PC-3 (cell line): ENCODE measurements around the gene PLEKHN1. TPM values are rescaled to one million over a fixed set of nuclear protein-coding genes. Genes with fewer than 3 reads are reported as not detected.
A peak's percentile ranks its signal among the peaks of the same experiment; 100 is the strongest.

ENCODE experiments used
- ATAC-seq: fragments of 200-7000 bp; cut with Tn5 transposase; 2 replicates; pipeline ENCODE4 v1.9.1; 2020; ENCODE audit warnings: mild to moderate bottlenecking, moderate library complexity
- BruUV-seq: library from RNA; stranded (reverse); fragments of 400-500 nt; replicated peaks from 2 replicates; lab custom pipeline; 2021; lab: Mats Ljungman, UMichigan
- CTCF ChIA-PET: fragments of 300-600 bp; sonication (Branson Sonifier 250); formaldehyde crosslinking; loops from one replicate; lab custom pipeline; 2022; ENCODE audit warnings: antibody characterized with exemption; lab: Charles Lee
- POLR2A ChIA-PET: fragments of 300-600 bp; sonication (Branson Sonifier 250); formaldehyde crosslinking; loops from one replicate; lab custom pipeline; 2022; ENCODE audit warnings: antibody characterized with exemption; ENCODE audit not compliant: unreplicated experiment; lab: Charles Lee
- DNase-seq: peaks from one replicate; pipeline ENCODE4 v3.0.0-alpha.2; 2015
- H2AFZ ChIP-seq: fragments of 300-600 bp; sonication (generic); 2 replicates; pipeline ENCODE4 v1.6.0; 2016; ENCODE audit warnings: antibody characterized with exemption, low read length
- H3F3A ChIP-seq: fragments of 300-600 bp; sonication (generic); one replicate; pipeline ENCODE4 v1.6.0; 2017; ENCODE audit warnings: antibody characterized with exemption, low read length, control low read depth, mild to moderate bottlenecking; ENCODE audit not compliant: unreplicated experiment
- H3K27ac ChIP-seq: fragments of 300-600 bp; sonication (generic); 2 replicates; pipeline ENCODE4 v1.5.1; 2016; ENCODE audit warnings: mild to moderate bottlenecking, low read length
- H3K27me3 ChIP-seq: fragments of 300-600 bp; sonication (generic); 2 replicates; pipeline ENCODE4 v1.6.1; 2016; ENCODE audit warnings: low read length, mixed read lengths
- H3K36me3 ChIP-seq: fragments of 300-600 bp; sonication (generic); 2 replicates; pipeline ENCODE4 v1.6.1; 2016; ENCODE audit warnings: low read depth, mixed run types, low read length, mixed read lengths
- H3K4me1 ChIP-seq: fragments of 300-600 bp; sonication (generic); 2 replicates; pipeline ENCODE4 v1.5.1; 2016; ENCODE audit warnings: low read length; ENCODE audit not compliant: insufficient read depth
- H3K4me2 ChIP-seq: fragments of 300-600 bp; sonication (generic); 2 replicates; pipeline ENCODE4 v1.6.0; 2016; ENCODE audit warnings: low read length
- H3K4me3 ChIP-seq: fragments of 300-600 bp; sonication (generic); 2 replicates; pipeline ENCODE4 v1.5.1; 2016; ENCODE audit warnings: mild to moderate bottlenecking, low read length, mixed read lengths
- H3K79me2 ChIP-seq: fragments of 300-600 bp; sonication (generic); 2 replicates; pipeline ENCODE4 v1.6.1; 2017; ENCODE audit warnings: low read length, mixed read lengths
- H3K9ac ChIP-seq: fragments of 300-600 bp; sonication (generic); 2 replicates; pipeline ENCODE4 v1.6.0; 2016; ENCODE audit warnings: mild to moderate bottlenecking, low read length
- H3K9me2 ChIP-seq: fragments of 300-600 bp; sonication (generic); replicated peaks from 2 replicates; pipeline ENCODE4 v1.6.1; 2016; ENCODE audit warnings: mixed run types, low read length, mixed read lengths
- H3K9me3 ChIP-seq: fragments of 300-600 bp; sonication (generic); 2 replicates; pipeline ENCODE4 v1.6.1; 2016; ENCODE audit warnings: low read length, mixed read lengths
- H4K20me1 ChIP-seq: fragments of 300-600 bp; sonication (generic); 2 replicates; pipeline ENCODE4 v1.6.1; 2016; ENCODE audit warnings: low read length, mixed read lengths
- CTCF ChIP-seq: fragments of 300-600 bp; sonication (generic); conservative IDR thresholded peaks from 2 replicates; pipeline ENCODE4 v1.5.1; 2017; ENCODE audit warnings: antibody characterized with exemption, low read depth, mild to moderate bottlenecking, low read length
- EZH2 ChIP-seq: fragments of 300-600 bp; sonication (generic); IDR thresholded peaks from one replicate; pipeline ENCODE4 v1.6.1; 2017; ENCODE audit warnings: antibody characterized with exemption, mild to moderate bottlenecking, low read length; ENCODE audit not compliant: unreplicated experiment
- EZH2phosphoT487 ChIP-seq: fragments of 300-600 bp; sonication (generic); IDR thresholded peaks from 2 replicates; pipeline ENCODE4 v1.6.1; 2018; ENCODE audit warnings: mild to moderate bottlenecking, antibody characterized with exemption, low read length, borderline replicate concordance
- intact Hi-C: fragments of 100-400 bp; cut with micrococcal nuclease; formaldehyde crosslinking; loops from 2 replicates; pipeline ENCODE4 v1.9.0; 2023
- total RNA-seq: library from RNA; depleted of rRNA; stranded (reverse); fragments of >200 nt; gene quantifications from 2 replicates; pipeline ENCODE4 v1.2.3, GENCODE V29; 2014

Gene PLEKHN1
- total RNA-seq, 1 experiment from 2014 or later = 14.0 TPM

GRCh38 chr1:959731-960362 lies 6.4 kb upstream of the PLEKHN1 start:
- H3K27me3 ChIP-seq = no peaks in the 10 kb centered on the region
- peak overlapping the region; percentile 65 for H2AFZ ChIP-seq
- ChIA-PET CTCF (no interaction called here), POLR2A (no interaction called here)
- BruUV-seq = no TSS peak
- peaks cover 38% of the 10 kb centered on the region for H3K79me2 ChIP-seq
- no peaks in the 10 kb centered on the region for H3F3A ChIP-seq
- peaks cover 12% of the 10 kb centered on the region for H3K4me1 ChIP-seq
- peak overlapping the region; percentile 56 for H3K9ac ChIP-seq
- peak overlapping the region; percentile 70 for H3K4me3 ChIP-seq
- H3K27ac ChIP-seq = no peak overlapping the region
- ATAC-seq (no peak), DNase-seq (no peak)
- intact Hi-C loops = no loop called here
- H3K9me2 ChIP-seq = no peaks in the 10 kb centered on the region
- no peak for TF ChIP-seq EZH2phosphoT487
- TF ChIP-seq EZH2 = no peak
- TF ChIP-seq CTCF = no peak
- peak overlapping the region; percentile 78 for H3K4me2 ChIP-seq
- H3K36me3 ChIP-seq = peaks cover 19% of the 10 kb centered on the region
- no peaks in the 10 kb centered on the region for H3K9me3 ChIP-seq
- peaks cover 5% of the 10 kb centered on the region; the same call in 1 of the 2 replicates for H4K20me1 ChIP-seq

- peak within 1 kb of the TSS; percentile 99 for H3K4me3 ChIP-seq
- POLR2A ChIA-PET = no interaction called here
- peak; percentile 73 for DNase-seq
- H3K4me2 ChIP-seq = peak within 1 kb of the TSS; percentile 83
- peak within 1 kb of the TSS; percentile 72 for H2AFZ ChIP-seq
- H3K9me3 ChIP-seq = no peaks in the 10 kb centered on the region
- peak within 1 kb of the TSS; percentile 56 for H3K9ac ChIP-seq
- H3K36me3 ChIP-seq = peaks cover 12% of the 10 kb centered on the region
- H3K9me2 ChIP-seq = no peaks in the 10 kb centered on the region
- H3F3A ChIP-seq = no peaks in the 10 kb centered on the region
- peak; percentile 74 for ATAC-seq
- CTCF ChIA-PET = no interaction called here
- TF ChIP-seq CTCF (no peak), EZH2phosphoT487 (no peak), EZH2 (no peak)
- intact Hi-C loops = no loop called here
- H4K20me1 ChIP-seq = peaks cover 5% of the 10 kb centered on the region; the same call in 1 of the 2 replicates
- no TSS peak for BruUV-seq
- H3K79me2 ChIP-seq = peaks cover 34% of the 10 kb centered on the region
- peaks cover 15% of the 10 kb centered on the region for H3K4me1 ChIP-seq
- H3K27ac ChIP-seq = no peak within 1 kb of the TSS
- H3K27me3 ChIP-seq = no peaks in the 10 kb centered on the region
These were observed 5.7 kb upstream of the PLEKHN1 start, which contains the start of gene KLHL17 for GRCh38 chr1:960363-961131. KLHL17 (plus strand) TSS chr1:960584; CDS start chr1:960694, 110 bp downstream.
